ENCODE results near the gene ZNF540.
A peak's percentile ranks its signal among the peaks of the same experiment; 100 is the strongest.

ZNF540 gene

GRCh38 chr19:37594304-37594981 lies at the start of gene ZNF540, which contains the start of gene ZNF571:
ZNF540 (plus strand) TSS chr19:37594876; CDS start chr19:37598448, 3,572 bp downstream.
ZNF571 (minus strand) TSS chr19:37594792; CDS start chr19:37586676, 8,116 bp downstream.
- peak; percentile 84 for DNase-seq (ENCODE audit: low read depth)
- in situ Hi-C loops (cut with HindIII; ENCODE audit: low sequenced_read_pairs): no loop called here
- TF ChIP-seq CTCF (IDR thresholded peaks at IDR 0.05; ENCODE audit: low read depth, low read length, missing control alignments): no peak
- peak within 1 kb of the TSS; percentile 93 for H3K4me3 ChIP-seq (ENCODE audit: low read depth, low read length)

- peak overlapping the region; percentile 53 for H3K4me3 ChIP-seq (ENCODE audit: low read depth, low read length)
- TF ChIP-seq CTCF (IDR thresholded peaks at IDR 0.05; ENCODE audit: low read depth, low read length, missing control alignments): peak; percentile 35
- DNase-seq (ENCODE audit: low read depth): peak; percentile 9
- in situ Hi-C loops (cut with HindIII; ENCODE audit: low sequenced_read_pairs): no loop called here
These were observed 43.3 kb upstream of the ZNF540 start for GRCh38 chr19:37551129-37551993.

GRCh38 chr19:37563518-37563917 lies 31.2 kb upstream of the ZNF540 start:
- no peak for TF ChIP-seq CTCF (IDR thresholded peaks at IDR 0.05; ENCODE audit: low read depth, low read length, missing control alignments)
- no peak for DNase-seq (ENCODE audit: low read depth)
- in situ Hi-C loops (cut with HindIII; ENCODE audit: low sequenced_read_pairs): no loop called here
- H3K4me3 ChIP-seq (ENCODE audit: low read depth, low read length): no peak overlapping the region

GRCh38 chr19:37564624-37565369 lies 29.9 kb upstream of the ZNF540 start:
- no peak for DNase-seq (ENCODE audit: low read depth)
- TF ChIP-seq CTCF (IDR thresholded peaks at IDR 0.05; ENCODE audit: low read depth, low read length, missing control alignments): no peak
- no peak overlapping the region for H3K4me3 ChIP-seq (ENCODE audit: low read depth, low read length)
- in situ Hi-C loops (cut with HindIII; ENCODE audit: low sequenced_read_pairs): no loop called here

- H3K4me3 ChIP-seq (ENCODE audit: low read depth, low read length): no peak overlapping the region
- no peak for TF ChIP-seq CTCF (IDR thresholded peaks at IDR 0.05; ENCODE audit: low read depth, low read length, missing control alignments)
- no peak for DNase-seq (ENCODE audit: low read depth)
- in situ Hi-C loops (cut with HindIII; ENCODE audit: low sequenced_read_pairs): no loop called here
These were observed 29.4 kb upstream of the ZNF540 start for GRCh38 chr19:37565370-37565669.

- H3K4me3 ChIP-seq (ENCODE audit: low read depth, low read length): no peak overlapping the region
- TF ChIP-seq CTCF (IDR thresholded peaks at IDR 0.05; ENCODE audit: low read depth, low read length, missing control alignments): no peak
- in situ Hi-C loops (cut with HindIII; ENCODE audit: low sequenced_read_pairs): loop anchor here (5.0 kb wide), 1 partner anchor 95 kb away; no protein-coding TSS in a partner anchor
- DNase-seq (ENCODE audit: low read depth): no peak
These were observed 22.5 kb upstream of the ZNF540 start for GRCh38 chr19:37572203-37572602.
